Neural cell (in vitro differentiated cells): ENCODE measurements around the gene HMCES.

Source experiments
- EZH2 ChIP-seq: fragments of 200-600, 300-800 bp; shearing (Covaris generic), sonication (generic); IDR thresholded peaks from 2 replicates; pipeline ENCODE4 v1.6.1; 2014; ENCODE audit warnings: antibody characterized with exemption, low read length, borderline replicate concordance, mild to moderate bottlenecking; ENCODE audit not compliant: insufficient read depth, poor library complexity, severe bottlenecking
- MXI1 ChIP-seq: fragments of 450-650 bp; conservative IDR thresholded peaks from 2 replicates; pipeline ENCODE4 v1.6.1; 2014; ENCODE audit warnings: antibody characterized with exemption, mild to moderate bottlenecking; ENCODE audit not compliant: poor library complexity, severe bottlenecking
- POLR2AphosphoS5 ChIP-seq: IDR thresholded peaks from 2 replicates; pipeline ENCODE4 v1.6.1; 2012
- TAF1 ChIP-seq: IDR thresholded peaks from 2 replicates; pipeline ENCODE4 v1.6.1; 2012; ENCODE audit warnings: low read depth
- TF ChIP-seq, protein P1 (sequence below): fragments of 450-650 bp; IDR thresholded peaks from 2 replicates; pipeline ENCODE4 v1.5.1; 2014; ENCODE audit warnings: antibody characterized with exemption, mild to moderate bottlenecking, moderate library complexity; ENCODE audit not compliant: poor library complexity, severe bottlenecking
- TF ChIP-seq, protein P2 (sequence below): IDR thresholded peaks from 2 replicates; pipeline ENCODE4 v1.6.1; 2012; ENCODE audit warnings: borderline replicate concordance

DNA sequence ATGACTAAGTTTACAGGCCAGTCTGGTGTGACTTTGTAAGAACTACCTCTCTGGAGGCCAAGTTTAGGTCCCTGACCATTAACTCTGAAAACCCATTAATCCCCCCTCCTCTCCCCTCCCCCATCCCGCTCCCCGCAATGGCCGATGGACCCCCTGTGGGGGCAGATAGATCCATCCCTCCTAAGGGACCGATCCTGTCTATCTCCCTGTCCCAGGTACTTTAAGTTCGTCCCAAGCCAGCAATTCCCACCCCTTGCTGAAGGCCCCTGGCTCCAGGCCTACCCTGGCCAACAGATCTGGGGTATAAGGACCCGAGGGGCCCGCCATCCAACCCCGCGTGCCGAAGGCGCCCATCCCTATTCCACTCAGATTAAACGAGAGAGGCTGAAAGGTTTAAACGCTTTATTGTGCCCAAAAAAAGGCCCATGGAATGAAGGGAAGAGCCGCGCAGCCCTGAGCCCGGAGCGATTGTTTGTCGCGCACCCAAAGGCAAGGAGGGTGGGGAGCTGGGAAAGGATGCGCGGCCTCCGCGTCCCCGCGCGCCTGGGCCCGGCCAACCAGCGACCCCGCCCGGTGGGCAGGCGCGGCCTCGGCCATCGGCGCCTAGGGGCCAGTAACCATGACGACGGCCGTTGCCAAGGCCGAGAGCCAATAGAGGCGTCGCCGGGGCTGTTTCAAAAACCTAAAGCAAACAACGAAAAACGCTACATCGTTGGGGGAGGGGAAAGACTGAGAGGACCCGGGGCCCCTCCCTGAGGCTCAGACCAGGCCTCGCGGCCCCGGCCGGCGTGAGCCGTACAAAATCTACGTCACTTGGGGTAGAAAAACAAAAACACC, 35.9 kb downstream of the HMCES start:
- TF ChIP-seq EZH2 (no peak), MXI1 (peak; percentile 86), POLR2AphosphoS5 (peak; percentile 59), TAF1 (peak; percentile 30)
- TF ChIP-seq, protein P1, sequence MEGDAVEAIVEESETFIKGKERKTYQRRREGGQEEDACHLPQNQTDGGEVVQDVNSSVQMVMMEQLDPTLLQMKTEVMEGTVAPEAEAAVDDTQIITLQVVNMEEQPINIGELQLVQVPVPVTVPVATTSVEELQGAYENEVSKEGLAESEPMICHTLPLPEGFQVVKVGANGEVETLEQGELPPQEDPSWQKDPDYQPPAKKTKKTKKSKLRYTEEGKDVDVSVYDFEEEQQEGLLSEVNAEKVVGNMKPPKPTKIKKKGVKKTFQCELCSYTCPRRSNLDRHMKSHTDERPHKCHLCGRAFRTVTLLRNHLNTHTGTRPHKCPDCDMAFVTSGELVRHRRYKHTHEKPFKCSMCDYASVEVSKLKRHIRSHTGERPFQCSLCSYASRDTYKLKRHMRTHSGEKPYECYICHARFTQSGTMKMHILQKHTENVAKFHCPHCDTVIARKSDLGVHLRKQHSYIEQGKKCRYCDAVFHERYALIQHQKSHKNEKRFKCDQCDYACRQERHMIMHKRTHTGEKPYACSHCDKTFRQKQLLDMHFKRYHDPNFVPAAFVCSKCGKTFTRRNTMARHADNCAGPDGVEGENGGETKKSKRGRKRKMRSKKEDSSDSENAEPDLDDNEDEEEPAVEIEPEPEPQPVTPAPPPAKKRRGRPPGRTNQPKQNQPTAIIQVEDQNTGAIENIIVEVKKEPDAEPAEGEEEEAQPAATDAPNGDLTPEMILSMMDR: peak; percentile 52
- TF ChIP-seq, protein P2, sequence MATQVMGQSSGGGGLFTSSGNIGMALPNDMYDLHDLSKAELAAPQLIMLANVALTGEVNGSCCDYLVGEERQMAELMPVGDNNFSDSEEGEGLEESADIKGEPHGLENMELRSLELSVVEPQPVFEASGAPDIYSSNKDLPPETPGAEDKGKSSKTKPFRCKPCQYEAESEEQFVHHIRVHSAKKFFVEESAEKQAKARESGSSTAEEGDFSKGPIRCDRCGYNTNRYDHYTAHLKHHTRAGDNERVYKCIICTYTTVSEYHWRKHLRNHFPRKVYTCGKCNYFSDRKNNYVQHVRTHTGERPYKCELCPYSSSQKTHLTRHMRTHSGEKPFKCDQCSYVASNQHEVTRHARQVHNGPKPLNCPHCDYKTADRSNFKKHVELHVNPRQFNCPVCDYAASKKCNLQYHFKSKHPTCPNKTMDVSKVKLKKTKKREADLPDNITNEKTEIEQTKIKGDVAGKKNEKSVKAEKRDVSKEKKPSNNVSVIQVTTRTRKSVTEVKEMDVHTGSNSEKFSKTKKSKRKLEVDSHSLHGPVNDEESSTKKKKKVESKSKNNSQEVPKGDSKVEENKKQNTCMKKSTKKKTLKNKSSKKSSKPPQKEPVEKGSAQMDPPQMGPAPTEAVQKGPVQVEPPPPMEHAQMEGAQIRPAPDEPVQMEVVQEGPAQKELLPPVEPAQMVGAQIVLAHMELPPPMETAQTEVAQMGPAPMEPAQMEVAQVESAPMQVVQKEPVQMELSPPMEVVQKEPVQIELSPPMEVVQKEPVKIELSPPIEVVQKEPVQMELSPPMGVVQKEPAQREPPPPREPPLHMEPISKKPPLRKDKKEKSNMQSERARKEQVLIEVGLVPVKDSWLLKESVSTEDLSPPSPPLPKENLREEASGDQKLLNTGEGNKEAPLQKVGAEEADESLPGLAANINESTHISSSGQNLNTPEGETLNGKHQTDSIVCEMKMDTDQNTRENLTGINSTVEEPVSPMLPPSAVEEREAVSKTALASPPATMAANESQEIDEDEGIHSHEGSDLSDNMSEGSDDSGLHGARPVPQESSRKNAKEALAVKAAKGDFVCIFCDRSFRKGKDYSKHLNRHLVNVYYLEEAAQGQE: peak; percentile 39
